ENCODE results near the gene PRDM16. TPM values are rescaled to one million over a fixed set of nuclear protein-coding genes. Genes with fewer than 3 reads are reported as not detected.

The PRDM16 gene
- total and polyA plus RNA-seq, 4 donors = 0.05 to 0.67 (median 0.19) TPM

DNA sequence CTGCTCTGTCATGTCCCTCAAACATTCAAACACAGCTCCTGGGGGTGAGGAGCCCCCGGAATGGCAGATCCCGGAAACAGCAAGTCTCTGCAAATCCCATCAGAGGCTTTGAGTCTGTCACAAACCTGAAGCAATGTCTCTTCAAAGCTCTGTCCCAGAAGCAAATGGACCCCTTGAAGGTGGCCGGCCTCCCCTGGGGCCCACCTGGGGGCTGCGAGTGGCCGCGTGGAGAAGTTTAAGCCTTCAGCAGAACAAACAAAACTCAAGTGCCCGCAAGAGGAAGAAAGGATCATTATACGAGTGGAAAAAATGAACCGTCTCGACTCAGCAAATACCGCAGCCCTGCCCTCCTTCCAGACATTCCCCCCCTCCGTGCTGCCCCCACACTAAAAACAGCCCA lies 53.3 kb downstream of the PRDM16 start:
- H3K36me3 ChIP-seq (ENCODE audit: control insufficient read depth in 4 of 4, insufficient read depth in 3 of 4, low read depth in 1 of 4, low read length in 3 of 4) = no peaks in the 10 kb centered on the region
- no peak overlapping the region for H3K4me3 ChIP-seq (ENCODE audit: low read depth in 1 of 3, low read length in 3 of 3)
- H3K9ac ChIP-seq (ENCODE audit: low read depth in 1 of 2, low read length in 2 of 2) = no peak overlapping the region
- no peak for DNase-seq (ENCODE audit: low spot score)
- peaks cover 13 to 31% (median 30%) of the 10 kb centered on the region in 4 donors for H3K4me1 ChIP-seq (ENCODE audit: control insufficient read depth in 4 of 4, insufficient read depth in 4 of 4, low read length in 3 of 4)
- H3K9me3 ChIP-seq (ENCODE audit: control insufficient read depth in 4 of 4, low read length in 3 of 4) = no peaks in the 10 kb centered on the region
- whole genome bisulfite sequencing = 92% methylated on average over 12 of the region's 12 CpGs
- no peaks in the 10 kb centered on the region for H3K27me3 ChIP-seq (ENCODE audit: control insufficient read depth in 4 of 4, insufficient read depth in 4 of 4, low read length in 3 of 4)
- TF ChIP-seq JUND (IDR thresholded peaks at IDR 0.05) (no peak), YY1 (IDR thresholded peaks at IDR 0.05) (no peak)
- TF ChIP-seq, protein P1, sequence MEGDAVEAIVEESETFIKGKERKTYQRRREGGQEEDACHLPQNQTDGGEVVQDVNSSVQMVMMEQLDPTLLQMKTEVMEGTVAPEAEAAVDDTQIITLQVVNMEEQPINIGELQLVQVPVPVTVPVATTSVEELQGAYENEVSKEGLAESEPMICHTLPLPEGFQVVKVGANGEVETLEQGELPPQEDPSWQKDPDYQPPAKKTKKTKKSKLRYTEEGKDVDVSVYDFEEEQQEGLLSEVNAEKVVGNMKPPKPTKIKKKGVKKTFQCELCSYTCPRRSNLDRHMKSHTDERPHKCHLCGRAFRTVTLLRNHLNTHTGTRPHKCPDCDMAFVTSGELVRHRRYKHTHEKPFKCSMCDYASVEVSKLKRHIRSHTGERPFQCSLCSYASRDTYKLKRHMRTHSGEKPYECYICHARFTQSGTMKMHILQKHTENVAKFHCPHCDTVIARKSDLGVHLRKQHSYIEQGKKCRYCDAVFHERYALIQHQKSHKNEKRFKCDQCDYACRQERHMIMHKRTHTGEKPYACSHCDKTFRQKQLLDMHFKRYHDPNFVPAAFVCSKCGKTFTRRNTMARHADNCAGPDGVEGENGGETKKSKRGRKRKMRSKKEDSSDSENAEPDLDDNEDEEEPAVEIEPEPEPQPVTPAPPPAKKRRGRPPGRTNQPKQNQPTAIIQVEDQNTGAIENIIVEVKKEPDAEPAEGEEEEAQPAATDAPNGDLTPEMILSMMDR (IDR thresholded peaks at IDR 0.05; ENCODE audit: low read depth, low read length, missing input control) = no peak
- no peak overlapping the region for H3K27ac ChIP-seq (ENCODE audit: low read depth in 1 of 2, low read length in 2 of 2)

DNA sequence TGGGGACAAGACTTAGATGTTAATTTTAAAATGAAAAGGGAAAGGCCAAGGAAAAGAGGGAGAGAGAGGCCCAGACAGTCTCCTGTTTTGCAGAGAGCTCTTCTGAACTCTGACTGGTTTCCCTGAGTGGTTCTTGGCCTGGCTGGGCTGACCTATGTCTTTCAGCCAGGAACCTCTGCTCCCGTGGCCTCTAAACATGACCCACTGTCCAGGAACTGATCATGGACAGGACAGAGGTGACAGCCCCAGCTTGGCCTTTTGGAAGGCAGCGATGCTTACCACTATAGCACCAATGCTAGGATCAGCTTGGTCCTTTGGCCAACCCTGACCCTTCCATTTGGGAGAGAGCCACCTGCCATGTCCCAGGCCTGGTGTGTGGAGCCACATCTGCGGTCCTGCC lies 55.2 kb downstream of the PRDM16 start:
- no peak for DNase-seq (ENCODE audit: low spot score)
- no peaks in the 10 kb centered on the region for H3K36me3 ChIP-seq (ENCODE audit: control insufficient read depth in 4 of 4, insufficient read depth in 3 of 4, low read depth in 1 of 4, low read length in 3 of 4)
- TF ChIP-seq RXRA (IDR thresholded peaks at IDR 0.05) (peak; percentile 27 to 62), HNF4A (conservative IDR thresholded peaks at IDR 0.05) (peak; percentile 58 to 86), NR2F2 (IDR thresholded peaks at IDR 0.05) (peak; percentile 87)
- TF ChIP-seq, protein P2, sequence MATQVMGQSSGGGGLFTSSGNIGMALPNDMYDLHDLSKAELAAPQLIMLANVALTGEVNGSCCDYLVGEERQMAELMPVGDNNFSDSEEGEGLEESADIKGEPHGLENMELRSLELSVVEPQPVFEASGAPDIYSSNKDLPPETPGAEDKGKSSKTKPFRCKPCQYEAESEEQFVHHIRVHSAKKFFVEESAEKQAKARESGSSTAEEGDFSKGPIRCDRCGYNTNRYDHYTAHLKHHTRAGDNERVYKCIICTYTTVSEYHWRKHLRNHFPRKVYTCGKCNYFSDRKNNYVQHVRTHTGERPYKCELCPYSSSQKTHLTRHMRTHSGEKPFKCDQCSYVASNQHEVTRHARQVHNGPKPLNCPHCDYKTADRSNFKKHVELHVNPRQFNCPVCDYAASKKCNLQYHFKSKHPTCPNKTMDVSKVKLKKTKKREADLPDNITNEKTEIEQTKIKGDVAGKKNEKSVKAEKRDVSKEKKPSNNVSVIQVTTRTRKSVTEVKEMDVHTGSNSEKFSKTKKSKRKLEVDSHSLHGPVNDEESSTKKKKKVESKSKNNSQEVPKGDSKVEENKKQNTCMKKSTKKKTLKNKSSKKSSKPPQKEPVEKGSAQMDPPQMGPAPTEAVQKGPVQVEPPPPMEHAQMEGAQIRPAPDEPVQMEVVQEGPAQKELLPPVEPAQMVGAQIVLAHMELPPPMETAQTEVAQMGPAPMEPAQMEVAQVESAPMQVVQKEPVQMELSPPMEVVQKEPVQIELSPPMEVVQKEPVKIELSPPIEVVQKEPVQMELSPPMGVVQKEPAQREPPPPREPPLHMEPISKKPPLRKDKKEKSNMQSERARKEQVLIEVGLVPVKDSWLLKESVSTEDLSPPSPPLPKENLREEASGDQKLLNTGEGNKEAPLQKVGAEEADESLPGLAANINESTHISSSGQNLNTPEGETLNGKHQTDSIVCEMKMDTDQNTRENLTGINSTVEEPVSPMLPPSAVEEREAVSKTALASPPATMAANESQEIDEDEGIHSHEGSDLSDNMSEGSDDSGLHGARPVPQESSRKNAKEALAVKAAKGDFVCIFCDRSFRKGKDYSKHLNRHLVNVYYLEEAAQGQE (IDR thresholded peaks at IDR 0.05) = no peak
- H3K4me1 ChIP-seq (ENCODE audit: control insufficient read depth in 4 of 4, insufficient read depth in 4 of 4, low read length in 3 of 4) = peaks cover 13 to 31% (median 30%) of the 10 kb centered on the region in 4 donors
- no peak overlapping the region for H3K4me3 ChIP-seq (ENCODE audit: low read depth in 1 of 3, low read length in 3 of 3)
- no peak overlapping the region for H3K9ac ChIP-seq (ENCODE audit: low read depth in 1 of 2, low read length in 2 of 2)
- 50% methylated on average over 3 of the region's 3 CpGs for WGBS
- no peaks in the 10 kb centered on the region for H3K9me3 ChIP-seq (ENCODE audit: control insufficient read depth in 4 of 4, low read length in 3 of 4)
- H3K27ac ChIP-seq (ENCODE audit: low read depth in 1 of 2, low read length in 2 of 2) = no peak overlapping the region
- H3K27me3 ChIP-seq (ENCODE audit: control insufficient read depth in 4 of 4, insufficient read depth in 4 of 4, low read length in 3 of 4) = no peaks in the 10 kb centered on the region

DNA sequence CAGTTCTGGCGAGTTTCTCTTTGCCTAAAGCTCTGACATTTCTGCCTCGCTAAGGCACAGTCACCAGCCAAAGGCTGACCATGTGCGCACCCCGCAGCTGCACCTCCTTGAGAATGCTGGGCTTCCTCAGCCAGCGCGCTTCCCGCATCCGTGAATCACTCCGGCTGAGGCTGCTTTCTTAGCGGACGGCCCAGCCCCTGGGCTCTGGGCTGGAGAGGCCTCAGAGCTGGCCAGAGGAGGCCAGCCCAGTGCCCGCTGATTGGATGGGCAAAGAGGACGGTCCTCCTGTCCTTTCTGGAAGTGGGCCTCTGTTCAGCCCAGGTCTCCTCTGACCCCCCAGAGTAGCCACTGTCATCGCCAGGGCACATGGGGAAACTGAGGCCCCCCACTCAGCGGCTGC lies 56.1 kb downstream of the PRDM16 start:
- 93% methylated on average over 15 of the region's 15 CpGs for WGBS
- DNase-seq (ENCODE audit: low spot score) = no peak
- TF ChIP-seq, protein P2 (IDR thresholded peaks at IDR 0.05) = no peak
- TF ChIP-seq NR2F2 (IDR thresholded peaks at IDR 0.05) (no peak), FOXA1 (IDR thresholded peaks at IDR 0.05) (no peak), SP1 (IDR thresholded peaks at IDR 0.05) (no peak), EGR1 (IDR thresholded peaks at IDR 0.05; ENCODE audit: low read depth in 2 of 2) (no peak), TAF1 (conservative IDR thresholded peaks at IDR 0.05) (no peak), JUND (IDR thresholded peaks at IDR 0.05) (no peak), YY1 (IDR thresholded peaks at IDR 0.05) (no peak)
- TF ChIP-seq, protein P1 (IDR thresholded peaks at IDR 0.05; ENCODE audit: low read depth, low read length, missing input control) = no peak
- TF ChIP-seq, protein P3, sequence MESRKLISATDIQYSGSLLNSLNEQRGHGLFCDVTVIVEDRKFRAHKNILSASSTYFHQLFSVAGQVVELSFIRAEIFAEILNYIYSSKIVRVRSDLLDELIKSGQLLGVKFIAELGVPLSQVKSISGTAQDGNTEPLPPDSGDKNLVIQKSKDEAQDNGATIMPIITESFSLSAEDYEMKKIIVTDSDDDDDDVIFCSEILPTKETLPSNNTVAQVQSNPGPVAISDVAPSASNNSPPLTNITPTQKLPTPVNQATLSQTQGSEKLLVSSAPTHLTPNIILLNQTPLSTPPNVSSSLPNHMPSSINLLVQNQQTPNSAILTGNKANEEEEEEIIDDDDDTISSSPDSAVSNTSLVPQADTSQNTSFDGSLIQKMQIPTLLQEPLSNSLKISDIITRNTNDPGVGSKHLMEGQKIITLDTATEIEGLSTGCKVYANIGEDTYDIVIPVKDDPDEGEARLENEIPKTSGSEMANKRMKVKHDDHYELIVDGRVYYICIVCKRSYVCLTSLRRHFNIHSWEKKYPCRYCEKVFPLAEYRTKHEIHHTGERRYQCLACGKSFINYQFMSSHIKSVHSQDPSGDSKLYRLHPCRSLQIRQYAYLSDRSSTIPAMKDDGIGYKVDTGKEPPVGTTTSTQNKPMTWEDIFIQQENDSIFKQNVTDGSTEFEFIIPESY (IDR thresholded peaks at IDR 0.05) = no peak
- TF ChIP-seq, protein P4, sequence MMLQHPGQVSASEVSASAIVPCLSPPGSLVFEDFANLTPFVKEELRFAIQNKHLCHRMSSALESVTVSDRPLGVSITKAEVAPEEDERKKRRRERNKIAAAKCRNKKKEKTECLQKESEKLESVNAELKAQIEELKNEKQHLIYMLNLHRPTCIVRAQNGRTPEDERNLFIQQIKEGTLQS (IDR thresholded peaks at IDR 0.05) = no peak
- Histone ChIP-seq H3K4me1 (ENCODE audit: control insufficient read depth in 4 of 4, insufficient read depth in 4 of 4, low read length in 3 of 4) (peaks cover 13 to 31% (median 30%) of the 10 kb centered on the region in 4 donors), H3K9me3 (ENCODE audit: control insufficient read depth in 4 of 4, low read length in 3 of 4) (no peaks in the 10 kb centered on the region), H3K36me3 (ENCODE audit: control insufficient read depth in 4 of 4, insufficient read depth in 3 of 4, low read depth in 1 of 4, low read length in 3 of 4) (no peaks in the 10 kb centered on the region), H3K9ac (ENCODE audit: low read depth in 1 of 2, low read length in 2 of 2) (no peak overlapping the region), H3K4me3 (ENCODE audit: low read depth in 1 of 3, low read length in 3 of 3) (no peak overlapping the region), H3K27ac (ENCODE audit: low read depth in 1 of 2, low read length in 2 of 2) (no peak overlapping the region), H3K27me3 (ENCODE audit: control insufficient read depth in 4 of 4, insufficient read depth in 4 of 4, low read length in 3 of 4) (no peaks in the 10 kb centered on the region)
